ENCODE data around the gene MAP4. TPM values are rescaled to one million over a fixed set of nuclear protein-coding genes. Genes with fewer than 3 reads are reported as not detected.

MAP4 gene
- total RNA-seq, 1 donor from 2014 or later = 142 TPM

DNA sequence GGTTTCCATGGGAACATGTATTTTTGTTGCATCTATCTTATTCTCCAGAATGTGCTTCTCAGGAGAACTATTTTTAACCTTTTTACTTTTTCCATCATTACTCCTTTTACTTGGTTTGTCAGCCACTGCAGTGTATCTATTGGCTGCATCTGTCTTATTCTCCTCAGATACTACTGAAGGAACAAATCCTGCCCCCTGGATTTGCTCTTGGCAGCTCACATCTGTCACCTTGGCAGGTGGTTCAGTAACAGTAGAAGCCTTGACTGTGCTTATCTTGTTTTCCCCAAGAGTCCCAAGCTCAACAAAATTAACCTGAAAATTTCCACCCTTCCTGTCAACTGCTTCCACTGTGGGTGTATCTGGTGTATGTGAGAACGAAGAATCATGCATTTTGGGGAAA, 106.0 kb downstream of the MAP4 start:
- Histone ChIP-seq H3K36me3 (peaks cover 0 to 36% of the 10 kb centered on the region in 2 donors), H3K4me1 (no peaks in the 10 kb centered on the region), H3K27me3 (no peaks in the 10 kb centered on the region), H3K27ac (no peak overlapping the region), H3K4me3 (no peak overlapping the region), H3K9me3 (no peaks in the 10 kb centered on the region)
- intact Hi-C loops (cut with DNase I) = no loop called here
- TF ChIP-seq POLR2AphosphoS5 (IDR thresholded peaks at IDR 0.05; ENCODE audit: insufficient read depth in 1 of 2, low read depth in 1 of 2) (no peak), POLR2A (IDR thresholded peaks at IDR 0.05) (no peak)
- TF ChIP-seq, protein P1, sequence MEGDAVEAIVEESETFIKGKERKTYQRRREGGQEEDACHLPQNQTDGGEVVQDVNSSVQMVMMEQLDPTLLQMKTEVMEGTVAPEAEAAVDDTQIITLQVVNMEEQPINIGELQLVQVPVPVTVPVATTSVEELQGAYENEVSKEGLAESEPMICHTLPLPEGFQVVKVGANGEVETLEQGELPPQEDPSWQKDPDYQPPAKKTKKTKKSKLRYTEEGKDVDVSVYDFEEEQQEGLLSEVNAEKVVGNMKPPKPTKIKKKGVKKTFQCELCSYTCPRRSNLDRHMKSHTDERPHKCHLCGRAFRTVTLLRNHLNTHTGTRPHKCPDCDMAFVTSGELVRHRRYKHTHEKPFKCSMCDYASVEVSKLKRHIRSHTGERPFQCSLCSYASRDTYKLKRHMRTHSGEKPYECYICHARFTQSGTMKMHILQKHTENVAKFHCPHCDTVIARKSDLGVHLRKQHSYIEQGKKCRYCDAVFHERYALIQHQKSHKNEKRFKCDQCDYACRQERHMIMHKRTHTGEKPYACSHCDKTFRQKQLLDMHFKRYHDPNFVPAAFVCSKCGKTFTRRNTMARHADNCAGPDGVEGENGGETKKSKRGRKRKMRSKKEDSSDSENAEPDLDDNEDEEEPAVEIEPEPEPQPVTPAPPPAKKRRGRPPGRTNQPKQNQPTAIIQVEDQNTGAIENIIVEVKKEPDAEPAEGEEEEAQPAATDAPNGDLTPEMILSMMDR (IDR thresholded peaks at IDR 0.05) = no peak
- DNase-seq (ENCODE audit: extremely low spot score in 2 of 2) = no peak

DNA sequence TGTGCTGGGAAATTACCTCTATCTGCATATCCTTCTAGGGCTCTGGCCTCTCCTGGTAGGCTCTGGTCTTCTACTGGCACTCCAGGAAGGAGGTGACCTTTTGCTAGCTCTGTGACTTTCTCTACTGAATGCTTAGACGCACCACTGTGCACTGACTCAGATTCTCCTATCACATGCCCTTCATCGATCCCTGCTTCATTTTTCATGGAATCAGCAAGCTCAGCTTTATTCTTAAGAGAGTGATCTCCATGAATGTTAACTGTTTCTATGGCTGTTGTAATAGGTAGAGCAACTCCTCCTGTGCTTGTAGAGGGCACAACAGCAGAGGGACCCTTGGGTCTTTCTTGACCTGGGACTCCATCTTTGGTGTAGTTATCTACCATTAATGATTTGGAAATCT, 106.6 kb downstream of the MAP4 start:
- DNase-seq (ENCODE audit: extremely low spot score in 2 of 2) = no peak
- Histone ChIP-seq H3K27me3 (no peaks in the 10 kb centered on the region), H3K36me3 (peaks cover 0 to 29% of the 10 kb centered on the region in 2 donors), H3K4me1 (no peaks in the 10 kb centered on the region), H3K9me3 (no peaks in the 10 kb centered on the region), H3K4me3 (no peak overlapping the region), H3K27ac (no peak overlapping the region)
- TF ChIP-seq, protein P1 (IDR thresholded peaks at IDR 0.05) = no peak
- no peak for TF ChIP-seq POLR2A (IDR thresholded peaks at IDR 0.05)
- no peak for TF ChIP-seq POLR2AphosphoS5 (IDR thresholded peaks at IDR 0.05; ENCODE audit: insufficient read depth in 1 of 2, low read depth in 1 of 2)
- intact Hi-C loops (cut with DNase I) = no loop called here

DNA sequence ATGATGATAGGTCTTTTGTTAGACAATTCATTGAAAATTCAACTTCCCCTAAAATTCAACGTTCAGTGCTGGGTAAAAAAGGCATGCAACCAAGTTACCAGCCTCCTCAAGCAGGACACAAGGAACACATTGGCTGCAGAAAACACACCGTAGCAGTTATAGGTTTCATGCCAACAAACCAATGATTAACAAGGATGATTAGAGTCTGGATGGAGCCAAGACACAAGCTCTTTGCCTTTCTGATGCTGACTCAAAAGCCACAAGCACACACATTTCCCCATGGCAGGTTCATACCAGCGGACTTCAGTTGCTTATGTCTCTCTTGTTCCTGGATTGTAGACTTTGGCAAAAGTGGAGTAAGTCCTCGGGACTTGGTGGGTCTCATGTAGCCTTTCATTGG, 107.5 kb downstream of the MAP4 start:
- TF ChIP-seq POLR2A (IDR thresholded peaks at IDR 0.05) = no peak
- TF ChIP-seq POLR2AphosphoS5 (IDR thresholded peaks at IDR 0.05; ENCODE audit: insufficient read depth in 1 of 2, low read depth in 1 of 2) = no peak
- TF ChIP-seq, protein P1 (IDR thresholded peaks at IDR 0.05) = no peak
- intact Hi-C loops (cut with DNase I) = no loop called here
- DNase-seq (ENCODE audit: extremely low spot score in 2 of 2) = no peak
- Histone ChIP-seq H3K4me3 (no peak overlapping the region), H3K27ac (no peak overlapping the region), H3K4me1 (no peaks in the 10 kb centered on the region), H3K9me3 (no peaks in the 10 kb centered on the region), H3K36me3 (peaks cover 0 to 22% of the 10 kb centered on the region in 2 donors), H3K27me3 (no peaks in the 10 kb centered on the region)

DNA sequence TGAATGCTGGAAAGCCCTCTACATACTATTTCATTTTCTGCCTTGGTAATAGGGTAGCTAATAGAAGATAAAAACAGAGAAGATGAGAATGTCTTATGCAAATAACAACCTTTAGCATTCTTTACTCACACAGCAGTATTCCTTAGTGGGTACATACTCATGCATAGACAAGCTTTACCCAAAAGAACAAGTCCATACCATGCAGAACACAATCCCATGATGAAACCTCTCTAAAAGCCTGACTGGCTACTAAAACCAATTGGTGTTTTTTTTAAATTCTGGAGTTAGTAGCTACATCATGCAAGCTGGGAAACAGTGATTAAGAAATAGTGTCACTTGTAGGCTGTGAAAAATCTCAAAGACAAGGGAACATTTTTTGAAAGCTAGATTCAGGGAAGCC, 108.4 kb downstream of the MAP4 start:
- H3K36me3 ChIP-seq = peaks cover 0 to 13% of the 10 kb centered on the region in 2 donors
- no peak for DNase-seq (ENCODE audit: extremely low spot score in 2 of 2)
- TF ChIP-seq POLR2A (IDR thresholded peaks at IDR 0.05) (no peak), POLR2AphosphoS5 (IDR thresholded peaks at IDR 0.05; ENCODE audit: insufficient read depth in 1 of 2, low read depth in 1 of 2) (no peak)
- TF ChIP-seq, protein P1 (IDR thresholded peaks at IDR 0.05) = no peak
- H3K27me3 ChIP-seq = no peaks in the 10 kb centered on the region
- intact Hi-C loops (cut with DNase I) = no loop called here
- H3K4me3 ChIP-seq = no peak overlapping the region
- no peaks in the 10 kb centered on the region for H3K4me1 ChIP-seq
- no peak overlapping the region for H3K27ac ChIP-seq
- no peaks in the 10 kb centered on the region for H3K9me3 ChIP-seq

DNA sequence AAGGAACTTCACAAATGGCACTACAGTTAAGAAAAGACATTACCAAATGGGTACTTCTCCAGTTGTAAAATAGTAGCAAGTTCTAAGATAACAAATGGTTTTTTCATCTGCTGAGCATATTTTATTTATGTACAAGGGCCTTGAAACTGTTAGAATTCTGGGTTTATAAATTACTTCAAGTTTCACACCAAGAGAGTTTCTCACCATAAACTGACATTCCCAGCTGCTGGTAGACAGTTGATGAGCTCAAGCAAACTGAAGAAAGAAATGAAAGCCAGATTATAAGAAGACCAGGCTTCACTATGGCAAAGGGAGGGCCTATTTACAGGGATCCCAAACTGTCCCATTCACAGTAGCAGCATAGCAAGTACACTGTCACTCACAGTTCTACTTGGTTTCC, 113.5 kb downstream of the MAP4 start:
- Histone ChIP-seq H3K9me3 (no peaks in the 10 kb centered on the region), H3K36me3 (peaks cover 0 to 10% of the 10 kb centered on the region in 2 donors), H3K27me3 (no peaks in the 10 kb centered on the region), H3K4me1 (no peaks in the 10 kb centered on the region), H3K27ac (no peak overlapping the region), H3K4me3 (no peak overlapping the region)
- no peak for DNase-seq (ENCODE audit: extremely low spot score in 2 of 2)
- no peak for TF ChIP-seq POLR2A (IDR thresholded peaks at IDR 0.05)
- TF ChIP-seq POLR2AphosphoS5 (IDR thresholded peaks at IDR 0.05; ENCODE audit: insufficient read depth in 1 of 2, low read depth in 1 of 2) = no peak
- TF ChIP-seq, protein P1 (IDR thresholded peaks at IDR 0.05) = no peak
- intact Hi-C loops (cut with DNase I) = no loop called here
